ENCODE results near the gene SCO2. TPM values are rescaled to one million over a fixed set of nuclear protein-coding genes. Genes with fewer than 3 reads are reported as not detected.

Gene SCO2
- total and polyA plus RNA-seq, 2 of the 13 experiments (the other 11 are each of a cell fraction or from before 2014, with no cell fraction given): 0.32 to 3.7 TPM

DNA sequence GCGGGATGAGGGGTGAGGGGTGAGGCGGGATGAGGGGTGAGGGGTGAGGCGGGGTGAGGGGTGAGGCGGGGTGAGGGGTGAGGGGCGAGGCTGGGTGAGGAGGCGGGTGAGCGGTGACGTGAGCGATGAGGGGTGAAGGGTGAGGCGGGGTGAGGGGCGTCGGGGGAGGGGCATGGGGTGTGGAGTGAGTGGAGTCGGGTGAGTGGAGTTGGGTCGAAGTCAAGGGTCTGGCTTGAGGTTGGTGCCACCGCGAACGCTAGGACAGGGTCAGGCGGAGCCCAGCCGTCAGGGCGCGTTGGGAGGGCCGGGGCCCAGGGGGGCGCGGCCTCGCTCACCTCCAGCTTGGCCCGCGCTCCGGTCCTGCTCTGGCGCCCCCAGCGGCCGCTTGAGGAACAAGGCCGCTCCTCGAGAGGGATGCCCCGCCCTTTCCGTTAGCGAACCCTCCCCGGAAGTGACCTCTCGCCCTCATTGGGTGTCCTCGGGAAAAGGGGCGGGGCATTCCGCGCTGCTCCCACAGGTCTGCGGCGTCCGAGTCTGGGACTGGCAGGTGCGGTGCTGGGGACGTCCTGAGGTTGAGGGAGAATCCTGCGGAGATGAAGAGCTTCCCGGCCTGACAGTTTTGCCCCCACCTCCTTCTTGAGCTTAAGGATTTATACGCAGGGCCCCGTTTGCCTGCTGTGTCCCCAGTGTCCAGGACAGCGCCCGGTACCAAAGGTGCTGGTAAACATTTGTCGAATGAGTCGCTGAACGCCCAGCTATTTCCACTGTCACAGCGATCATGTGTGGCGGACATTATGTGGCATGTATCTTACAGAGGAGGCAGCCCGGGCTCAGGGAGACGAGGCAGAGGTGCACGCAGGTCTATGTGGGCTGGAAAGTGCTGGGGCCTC is 37.4 kb upstream of the SCO2 start, which contains the start of gene SYCE3 (continued):
- TF ChIP-seq MED8 (CRISPR knock-in tag; IDR thresholded peaks at IDR 0.05; ENCODE audit: insufficient replicate concordance) (no peak), ZNF296 (CRISPR knock-in tag; conservative IDR thresholded peaks at IDR 0.05) (no peak), AFF4 (CRISPR knock-in tag; IDR thresholded peaks at IDR 0.05) (no peak), STAT5B (CRISPR knock-in tag; IDR thresholded peaks at IDR 0.05) (no peak), U2AF1 (optimal IDR thresholded peaks at IDR 0.05; ENCODE audit: low read depth, low read length) (no peak), ARNTL (CRISPR knock-in tag; IDR thresholded peaks at IDR 0.05) (0 out of 2 replicates have a peak, but pooled peaks have one; percentile 21), ZNF850 (CRISPR knock-in tag; conservative IDR thresholded peaks at IDR 0.05) (no peak), ZFP41 (CRISPR knock-in tag; IDR thresholded peaks at IDR 0.05; ENCODE audit: borderline replicate concordance) (no peak), MYPOP (CRISPR knock-in tag; IDR thresholded peaks at IDR 0.05) (0 out of 2 replicates have a peak, but pooled peaks have one; percentile 13), POLR2AphosphoS5 (IDR thresholded peaks at IDR 0.05; ENCODE audit: low read depth, low read length) (peak; percentile 75), ZNF333 (CRISPR knock-in tag; IDR thresholded peaks at IDR 0.05; ENCODE audit: borderline replicate concordance) (no peak), EZH2 (conservative IDR thresholded peaks at IDR 0.05; ENCODE audit: low read depth, low read length) (no peak), ZNF460 (CRISPR knock-in tag; IDR thresholded peaks at IDR 0.05; ENCODE audit: borderline replicate concordance) (no peak), CHCHD3 (CRISPR knock-in tag; IDR thresholded peaks at IDR 0.05) (no peak), ZNF547 (CRISPR knock-in tag; IDR thresholded peaks at IDR 0.05) (0 out of 2 replicates have a peak, but pooled peaks have one; percentile 55), ZNF687 (CRISPR knock-in tag; IDR thresholded peaks at IDR 0.05) (peak; percentile 86), IKZF4 (CRISPR knock-in tag; IDR thresholded peaks at IDR 0.05; ENCODE audit: borderline replicate concordance, low read depth, not compliant biosample characterization) (no peak)
- TF ChIP-seq, protein P1, sequence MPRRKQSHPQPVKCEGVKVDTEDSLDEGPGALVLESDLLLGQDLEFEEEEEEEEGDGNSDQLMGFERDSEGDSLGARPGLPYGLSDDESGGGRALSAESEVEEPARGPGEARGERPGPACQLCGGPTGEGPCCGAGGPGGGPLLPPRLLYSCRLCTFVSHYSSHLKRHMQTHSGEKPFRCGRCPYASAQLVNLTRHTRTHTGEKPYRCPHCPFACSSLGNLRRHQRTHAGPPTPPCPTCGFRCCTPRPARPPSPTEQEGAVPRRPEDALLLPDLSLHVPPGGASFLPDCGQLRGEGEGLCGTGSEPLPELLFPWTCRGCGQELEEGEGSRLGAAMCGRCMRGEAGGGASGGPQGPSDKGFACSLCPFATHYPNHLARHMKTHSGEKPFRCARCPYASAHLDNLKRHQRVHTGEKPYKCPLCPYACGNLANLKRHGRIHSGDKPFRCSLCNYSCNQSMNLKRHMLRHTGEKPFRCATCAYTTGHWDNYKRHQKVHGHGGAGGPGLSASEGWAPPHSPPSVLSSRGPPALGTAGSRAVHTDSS (CRISPR knock-in tag; conservative IDR thresholded peaks at IDR 0.05): no peak

Data from HepG2 (cell line).